Activated effector memory CD4-positive, alpha-beta T cell treated with anti-CD3 and anti-CD28 coated beads, Interleukin-2, amount 50 U/mL, for 16 hours (primary cell): ENCODE data around the gene ESR2.
"Not testable (repeated sequence)": the region's sequence is repeated elsewhere in the genome, so short reads cannot be mapped to it uniquely, and the experiment has no call there.

ENCODE experiments used
- DNase-seq: peaks from one replicate; pipeline ENCODE4 v3.0.0-alpha.2; 2020

ESR2 gene

DNA sequence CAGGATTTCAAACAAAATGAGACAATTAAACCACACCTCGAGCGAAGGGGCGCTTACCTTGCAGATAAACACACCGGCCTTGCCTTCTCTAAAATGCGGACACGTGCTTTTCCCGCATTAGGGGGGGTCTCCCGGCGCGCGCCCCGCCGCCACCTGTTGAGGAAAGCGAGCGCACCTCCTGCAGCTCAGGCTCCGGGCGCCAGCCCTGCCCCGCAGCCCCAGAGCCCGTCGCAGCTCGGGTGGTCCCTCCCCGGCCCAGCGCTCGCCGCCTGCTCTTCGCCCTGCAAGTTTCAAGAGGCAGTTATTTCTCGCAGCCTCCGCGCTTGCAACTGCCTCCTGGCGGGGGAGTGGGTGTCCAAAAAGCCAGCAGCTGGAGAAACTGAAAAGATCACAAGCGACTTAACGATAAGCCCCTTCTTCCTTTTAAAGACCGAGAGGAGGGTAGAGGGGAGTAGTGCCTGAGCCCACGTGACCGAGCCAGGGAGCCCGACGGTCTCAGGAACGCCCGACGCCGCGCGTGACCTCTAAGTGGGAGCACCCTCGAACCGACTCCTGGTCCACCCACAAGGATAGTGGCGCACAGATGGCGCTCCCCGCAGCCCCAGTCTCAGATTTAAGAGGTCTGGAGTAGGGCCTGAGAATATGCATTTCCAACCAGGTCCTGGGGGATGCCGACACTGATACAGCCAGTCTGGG lies at the start of gene ESR2:
Gene ESR2 (minus strand): TSS at position 396 of the 696 bp plus-strand sequence. CDS start 11,386 bp downstream, outside the sequence.
- DNase-seq = peak; percentile 70

DNA sequence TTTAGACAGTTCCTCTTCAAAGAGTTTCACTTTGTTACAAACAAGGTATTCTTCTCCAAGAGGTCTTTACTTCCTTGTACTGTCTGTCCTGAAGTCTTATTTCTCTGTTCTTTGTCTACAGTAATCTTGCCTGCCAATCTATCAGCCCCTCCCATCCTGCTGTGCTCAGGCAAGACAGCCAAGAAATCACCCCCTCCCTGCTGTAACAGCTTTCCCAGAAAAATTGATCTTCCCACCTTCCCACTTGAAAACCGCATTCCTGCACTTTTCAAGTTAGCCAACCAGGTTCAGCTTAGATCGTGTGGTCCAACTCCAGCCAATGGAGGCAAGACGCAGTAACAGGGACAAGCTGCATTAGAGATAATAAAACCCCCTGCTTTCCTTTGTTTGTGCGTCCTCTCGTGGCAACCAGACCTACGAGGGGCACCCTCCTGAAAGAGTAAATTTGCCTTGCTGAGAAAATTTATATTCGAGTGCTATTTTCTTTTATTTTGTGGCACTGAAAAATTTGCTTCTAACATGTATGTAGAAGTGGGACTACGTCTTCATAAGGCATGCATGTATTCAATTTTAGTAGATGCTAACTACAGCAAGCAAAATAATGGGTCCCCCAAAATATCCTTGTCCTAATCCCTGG lies 46.5 kb upstream of the ESR2 start:
- no peak for DNase-seq

- DNase-seq = peak; percentile 95
These were observed 44.6 kb upstream of the ESR2 start for GRCh38 chr14:64338616-64339316.

DNA sequence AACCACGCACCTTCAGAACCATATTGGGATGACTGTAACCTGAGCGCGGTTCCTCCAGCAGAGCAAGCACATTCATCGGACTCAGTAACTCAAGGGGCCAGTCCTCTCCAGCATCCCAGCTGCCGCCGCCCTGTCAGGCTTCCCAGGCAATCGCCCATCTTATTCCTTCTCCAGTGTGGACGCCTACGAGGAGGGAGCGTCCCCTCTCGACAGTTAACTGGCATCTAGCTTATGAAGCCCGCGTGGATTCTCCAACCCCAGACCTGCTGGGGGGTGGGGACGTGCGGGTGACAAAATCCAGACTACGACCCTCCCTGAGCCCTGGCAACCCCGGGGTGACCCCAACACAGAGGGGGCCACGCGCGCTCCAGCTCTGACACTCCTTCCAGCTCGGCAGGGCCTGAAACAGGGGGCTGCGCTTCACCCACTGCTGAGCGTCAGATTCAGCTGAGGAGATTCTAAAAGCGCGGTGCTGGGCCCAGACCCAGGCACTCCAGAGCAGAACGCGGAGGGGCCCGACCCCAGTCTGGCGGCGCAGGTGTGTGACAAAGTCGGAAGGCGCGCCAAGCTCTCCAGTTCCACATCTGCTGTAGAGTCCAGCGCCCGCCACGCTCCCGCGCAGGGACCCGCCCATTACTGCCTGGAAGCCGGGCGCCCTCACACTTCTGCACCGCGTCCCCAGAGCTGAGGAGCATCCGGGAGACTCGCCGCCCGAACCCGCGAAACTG lies 43.9 kb upstream of the ESR2 start:
- no peak for DNase-seq

- no peak for DNase-seq
These were observed 35.0 kb upstream of the ESR2 start for GRCh38 chr14:64329149-64329548.

DNA sequence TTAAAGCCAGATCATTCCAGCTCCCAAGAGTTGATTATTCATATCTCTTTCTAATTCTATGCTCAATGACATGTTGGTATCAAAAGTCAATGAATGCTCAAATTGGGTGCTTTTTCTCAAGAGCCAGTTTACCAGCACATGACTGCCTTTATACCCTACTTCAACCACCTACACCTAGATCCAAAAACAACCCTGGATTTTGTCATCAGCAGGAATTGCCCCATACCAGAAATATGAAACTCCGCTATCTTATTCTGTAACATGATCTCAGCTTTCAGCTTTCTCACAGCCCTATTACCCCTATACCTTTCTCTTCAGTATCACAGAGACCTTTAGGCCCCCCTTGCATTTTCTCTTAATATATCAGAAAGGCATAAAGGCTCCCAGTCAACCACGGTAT lies 32.3 kb upstream of the ESR2 start:
- no peak for DNase-seq

DNA sequence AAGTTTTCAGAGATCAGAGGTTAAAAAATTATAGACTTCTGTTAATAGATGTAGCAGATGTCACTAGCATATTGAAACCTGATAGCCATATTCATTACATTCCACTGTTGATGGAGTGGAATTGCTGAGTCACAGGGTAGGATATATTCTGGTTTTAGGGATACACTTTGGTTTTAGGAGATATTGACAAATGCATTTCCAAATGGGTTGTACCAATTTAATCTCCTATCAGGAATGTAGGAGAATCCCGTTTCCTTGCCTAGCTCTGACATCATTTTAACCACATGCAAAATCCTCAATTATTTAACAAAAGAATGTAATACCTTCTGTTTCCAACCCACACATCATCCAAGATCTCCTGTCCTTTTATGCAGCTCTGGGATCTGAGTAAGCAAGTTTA lies 30.7 kb upstream of the ESR2 start:
- no peak for DNase-seq

- no peak for DNase-seq
These were observed 30.3 kb upstream of the ESR2 start for GRCh38 chr14:64324461-64324860.

GRCh38 chr14:64320362-64320761 lies 26.2 kb upstream of the ESR2 start:
- not testable (repeated sequence) for DNase-seq

DNA sequence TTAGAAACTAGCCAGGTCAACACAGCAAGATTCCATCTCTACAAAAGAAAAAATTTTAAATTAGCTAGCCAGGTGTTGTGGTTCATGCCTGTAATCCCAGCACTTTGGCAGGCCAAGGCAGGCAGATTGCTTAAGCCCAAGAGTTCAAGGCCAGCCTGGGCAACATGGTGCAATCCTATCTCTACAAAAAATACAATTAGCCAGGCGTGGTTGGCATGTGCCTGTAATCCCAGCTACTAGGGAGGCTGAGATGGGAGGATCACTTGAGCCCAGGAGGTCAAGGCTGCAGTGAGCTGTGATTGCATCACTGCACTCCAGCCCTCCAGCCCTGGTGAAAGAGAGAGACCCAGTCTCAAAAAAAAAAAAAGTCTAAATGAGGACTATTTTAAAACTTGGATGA lies 24.5 kb upstream of the ESR2 start:
- DNase-seq = not testable (repeated sequence)

GRCh38 chr14:64303471-64303917 lies 9.3 kb upstream of the ESR2 start:
- DNase-seq = no peak

DNA sequence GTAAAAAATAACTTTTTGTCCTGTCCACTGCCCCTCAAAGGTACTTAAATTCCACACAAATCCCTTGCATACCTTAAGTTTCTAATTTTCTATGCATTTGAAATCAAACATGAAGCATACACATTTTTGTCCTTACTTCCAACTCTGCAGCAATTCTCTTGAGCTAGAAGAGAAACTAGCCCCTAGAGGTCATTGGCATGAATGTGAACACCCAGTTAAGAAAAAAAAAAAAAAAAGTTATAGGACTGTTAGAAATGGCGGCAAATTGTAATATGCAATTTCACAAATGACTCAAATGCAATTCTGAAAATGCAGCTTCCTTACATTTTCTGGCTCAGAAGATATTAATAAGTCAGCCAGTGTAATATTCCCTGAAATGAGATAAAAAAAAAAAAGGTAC lies 4.6 kb upstream of the ESR2 start:
- no peak for DNase-seq

DNA sequence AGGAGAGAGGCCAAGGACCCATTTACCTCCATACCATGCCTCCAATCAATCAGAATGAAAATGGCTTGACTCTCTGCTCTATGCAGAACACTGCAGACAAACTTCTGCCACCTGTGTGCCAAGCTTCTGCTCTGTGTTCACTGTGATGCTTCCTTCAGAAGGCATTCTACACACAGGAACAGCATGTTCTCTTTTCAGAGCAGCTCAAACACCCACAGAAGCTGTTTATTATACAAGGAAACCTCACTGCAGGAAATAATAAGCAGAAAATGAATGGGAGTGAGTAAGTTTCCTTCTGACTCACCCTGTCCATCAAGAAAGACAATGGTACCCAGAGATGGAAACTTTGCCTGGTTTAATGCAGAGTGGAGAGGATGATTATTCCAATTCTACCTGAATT lies 2.4 kb upstream of the ESR2 start:
- DNase-seq = no peak

- DNase-seq = peak; percentile 94
These were observed 672 bp upstream of the ESR2 start for GRCh38 chr14:64294672-64295413.

GRCh38 chr14:64292197-64292596 lies 2.0 kb downstream of the ESR2 start:
- DNase-seq = no peak

DNA sequence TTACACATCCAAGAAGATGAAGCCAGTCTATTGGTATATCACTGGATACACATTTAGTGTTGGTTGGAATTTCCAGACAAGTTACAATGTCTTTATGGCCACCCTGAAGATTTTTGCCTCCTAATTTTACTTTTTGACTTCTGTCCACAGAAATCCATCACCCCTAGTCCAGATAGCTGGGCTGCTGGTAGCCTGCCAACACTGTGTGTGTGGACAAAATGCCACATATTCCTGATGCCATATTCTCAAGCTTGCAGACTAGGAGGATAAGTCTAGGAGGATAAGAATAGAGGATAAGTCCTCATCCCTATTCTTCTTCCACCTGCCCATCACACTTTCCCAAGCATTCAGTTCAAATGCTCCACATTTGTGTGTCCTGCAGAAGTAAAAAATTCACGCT lies 4.6 kb downstream of the ESR2 start:
- DNase-seq = no peak

DNA sequence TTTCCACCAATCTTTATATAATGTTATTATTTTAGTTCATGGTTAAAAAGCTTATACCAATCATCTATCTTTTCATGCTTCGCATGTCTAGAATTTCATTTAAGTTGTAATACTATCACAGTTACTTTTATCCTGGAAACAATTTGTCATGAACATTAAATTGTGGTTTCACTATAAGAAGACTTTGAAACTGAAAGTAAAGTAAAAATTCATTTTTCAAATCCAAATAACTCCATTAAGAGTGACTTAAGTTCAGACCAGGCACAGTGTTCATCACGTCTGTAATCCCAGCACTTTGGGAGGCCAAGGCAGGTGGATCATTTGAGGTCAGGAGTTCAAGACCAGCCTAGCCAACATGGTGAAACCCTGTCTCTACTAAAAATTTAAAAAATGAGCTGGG lies 12.4 kb downstream of the ESR2 start:
- DNase-seq = no peak

DNA sequence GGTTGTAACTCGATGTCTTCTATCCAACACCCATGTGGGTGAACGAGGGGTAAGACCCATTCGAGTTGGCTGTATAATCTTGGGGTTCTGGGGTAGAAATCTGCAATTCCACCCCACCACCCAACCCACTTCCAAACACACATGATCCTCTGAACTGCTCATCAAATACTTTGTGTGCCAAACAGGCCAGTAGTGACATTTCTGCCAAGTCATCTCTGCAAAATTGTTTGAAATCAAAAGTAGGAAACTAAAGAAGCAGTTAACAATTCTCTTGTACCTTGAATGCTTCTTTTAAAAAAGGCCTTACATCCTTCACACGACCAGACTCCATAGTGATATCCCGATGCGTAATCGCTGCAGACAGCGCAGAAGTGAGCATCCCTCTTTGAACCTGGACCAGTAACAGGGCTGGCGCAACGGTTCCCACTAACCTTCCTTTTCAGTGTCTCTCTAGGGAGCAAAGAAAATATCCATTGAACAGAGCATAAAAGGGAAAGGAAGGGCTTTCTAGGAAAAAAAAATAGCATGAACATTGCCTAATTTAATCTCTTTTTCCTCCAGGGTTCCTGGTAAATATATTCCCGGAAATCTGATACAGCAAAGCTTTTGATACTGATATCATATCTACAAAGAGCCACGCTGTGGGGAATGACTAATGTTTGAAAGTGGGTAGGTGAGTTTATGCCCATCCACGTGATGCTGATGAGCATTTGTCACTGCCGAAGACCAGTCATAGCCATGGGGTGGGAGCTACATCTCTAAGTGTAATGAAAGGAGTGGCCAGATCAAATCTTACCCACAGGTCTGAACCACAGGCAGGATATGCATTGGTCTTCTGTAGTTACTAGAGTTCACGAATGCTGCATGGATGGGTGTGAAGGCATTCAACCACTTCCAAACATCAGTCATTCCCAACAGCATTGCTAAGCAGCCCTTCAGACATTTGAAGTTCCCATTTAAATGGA lies 14.2 kb downstream of the ESR2 start:
- DNase-seq = peak; percentile 67

GRCh38 chr14:64278458-64278857 lies 15.7 kb downstream of the ESR2 start:
- DNase-seq = no peak

- no peak for DNase-seq
These were observed 22.2 kb downstream of the ESR2 start for GRCh38 chr14:64272019-64272418.

DNA sequence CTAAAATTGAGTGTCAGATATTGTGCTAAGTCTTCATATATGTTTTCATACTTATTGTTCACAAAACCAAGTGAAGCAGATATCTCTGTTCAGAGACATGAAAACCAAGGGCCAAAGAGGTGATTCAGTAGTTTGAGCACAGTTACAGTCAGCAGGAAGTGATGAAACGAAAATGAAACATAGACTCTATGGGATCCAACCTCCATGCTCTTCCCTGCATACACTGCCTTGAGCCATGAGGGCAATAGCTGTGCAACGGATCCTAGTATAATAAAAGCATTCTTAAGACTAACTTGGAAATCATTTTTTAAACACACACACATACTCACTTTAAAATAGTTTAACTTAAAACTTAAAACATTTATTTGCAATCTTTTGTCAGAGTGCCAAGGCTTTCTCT lies 27.9 kb downstream of the ESR2 start:
- DNase-seq = no peak
